Sigmoid colon (tissue), 4 donors: ENCODE results near the gene GK.
A peak's percentile ranks its signal among the peaks of the same experiment; 100 is the strongest.

Source experiments
- CTCF ChIP-seq, 4 experiments: fragments of 450-650 bp in 3 of 4; fragments of 200-600 bp in 1 of 4; IDR thresholded peaks; one replicate each; pipeline ENCODE4 v1.5.1; 2016 to 2019; ENCODE audit warnings: antibody characterized with exemption in 4 of 4, mild to moderate bottlenecking in 3 of 4, moderate library complexity in 2 of 4
- EP300 ChIP-seq, 4 donors: sonication (generic); formaldehyde crosslinking; IDR thresholded peaks; one replicate each; pipeline ENCODE4 v1.6.1; 2017; ENCODE audit warnings: antibody characterized with exemption in 4 of 4
- POLR2AphosphoS5 ChIP-seq, 4 donors: sonication (generic); formaldehyde crosslinking; IDR thresholded peaks; one replicate each; pipeline ENCODE4 v1.6.1; 2017; ENCODE audit warnings: antibody characterized with exemption in 4 of 4

- no peak for TF ChIP-seq CTCF (IDR thresholded peaks at IDR 0.05)
- peak in 3 of 4 donors; percentile 61 to 69 (median 63) for TF ChIP-seq POLR2AphosphoS5 (IDR thresholded peaks at IDR 0.05)
- TF ChIP-seq EP300 (IDR thresholded peaks at IDR 0.05), result no peak
These were observed 452 bp upstream of the GK start for GRCh38 chrX:30652527-30653414.
